Hepatic stellate cell (primary cell): ENCODE data around the gene EEF2K.
A peak's percentile ranks its signal among the peaks of the same experiment; 100 is the strongest.
"Not testable (repeated sequence)": the region's sequence is repeated elsewhere in the genome, so short reads cannot be mapped to it uniquely, and the experiment has no call there.

ENCODE experiments used
- DNase-seq: peaks from one replicate; pipeline ENCODE4 v3.0.0; 2011; ENCODE audit warnings: low spot score

The EEF2K gene

GRCh38 chr16:22213236-22213635 lies 7.2 kb downstream of the EEF2K start:
- no peak for DNase-seq

DNA sequence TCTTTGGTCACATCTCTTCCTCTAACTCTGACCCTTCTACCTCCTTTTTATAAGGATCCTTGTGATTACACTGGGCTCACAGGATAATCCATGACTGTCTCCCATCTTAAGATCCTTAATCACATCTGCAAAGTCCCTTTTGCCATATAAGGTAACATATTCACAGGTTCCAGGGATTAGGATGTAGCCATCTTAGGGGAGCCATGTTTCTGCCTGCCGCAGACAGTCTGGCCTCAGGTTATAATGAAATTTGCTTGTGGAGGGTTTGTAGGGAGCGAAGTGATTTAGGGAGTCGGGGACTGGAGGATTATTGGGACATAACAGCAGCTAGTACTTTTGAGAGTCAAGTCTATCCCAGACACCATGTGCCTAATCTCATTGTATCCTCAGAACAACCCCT lies 7.7 kb downstream of the EEF2K start:
- no peak for DNase-seq

GRCh38 chr16:22214402-22214801 lies 8.3 kb downstream of the EEF2K start:
- DNase-seq, result no peak

GRCh38 chr16:22214889-22215288 lies 8.8 kb downstream of the EEF2K start:
- DNase-seq, result no peak

- no peak for DNase-seq
Observed at GRCh38 chr16:22216191-22216831, 10.2 kb downstream of the EEF2K start.

DNA sequence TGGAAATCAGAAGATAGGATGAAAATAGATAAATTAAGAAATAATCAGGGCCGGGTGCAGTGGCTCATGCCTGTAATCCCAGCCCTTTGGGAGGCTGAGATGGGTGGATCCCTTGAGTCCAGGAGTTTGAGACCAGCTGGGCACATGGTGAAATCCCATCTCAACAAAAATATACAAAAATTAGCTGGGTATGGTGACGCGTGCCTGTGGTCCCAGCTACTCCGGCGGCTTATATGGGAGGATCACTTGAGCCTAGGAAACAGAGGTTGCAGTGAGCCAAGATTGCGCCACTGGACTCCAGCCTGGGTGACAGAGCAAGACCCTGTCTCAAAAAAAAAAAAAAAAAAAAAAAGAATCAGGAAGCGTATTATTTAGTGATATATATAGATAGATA lies 10.8 kb downstream of the EEF2K start:
- not testable (repeated sequence) for DNase-seq

DNA sequence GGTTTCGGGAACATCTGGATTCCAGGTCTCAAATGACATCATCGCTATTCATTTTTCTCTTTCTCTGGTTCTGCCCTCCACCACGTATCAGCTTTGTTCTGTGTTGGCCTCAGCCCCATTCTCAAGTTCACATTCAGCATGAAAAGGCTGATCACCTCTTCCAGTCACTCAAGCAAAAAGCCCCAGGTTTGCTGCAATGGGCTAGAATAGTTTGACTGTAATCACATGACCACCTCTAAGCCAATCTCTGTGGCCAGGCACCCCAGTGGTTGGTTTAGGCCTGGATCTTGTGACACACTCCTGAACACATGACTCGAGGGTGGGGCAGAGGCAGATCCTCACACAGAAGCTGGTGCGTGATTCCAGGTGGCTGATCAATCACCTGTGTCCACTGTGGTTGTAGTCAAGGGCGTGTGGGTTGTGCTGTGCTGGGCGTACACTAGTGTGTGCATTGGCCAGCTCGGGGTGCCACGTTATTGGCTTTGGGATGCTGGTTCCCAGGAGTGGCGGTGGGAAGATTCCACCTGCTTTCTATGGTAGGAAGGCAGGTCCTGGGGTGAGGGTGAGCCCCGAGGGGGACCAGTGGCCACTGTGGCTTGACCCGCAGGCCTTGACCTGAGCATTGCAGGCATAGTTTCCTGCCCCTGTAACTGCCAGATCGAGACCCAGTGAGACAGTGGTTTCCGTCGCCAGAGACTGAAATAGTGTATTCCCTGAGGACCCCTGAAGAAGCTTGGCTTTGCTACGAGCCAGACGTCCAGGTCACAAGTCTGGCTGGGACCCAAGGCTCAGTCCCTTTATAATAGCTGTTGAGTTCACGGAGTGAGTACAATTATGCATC lies 12.0 kb downstream of the EEF2K start:
- peak; percentile 38 for DNase-seq

DNA sequence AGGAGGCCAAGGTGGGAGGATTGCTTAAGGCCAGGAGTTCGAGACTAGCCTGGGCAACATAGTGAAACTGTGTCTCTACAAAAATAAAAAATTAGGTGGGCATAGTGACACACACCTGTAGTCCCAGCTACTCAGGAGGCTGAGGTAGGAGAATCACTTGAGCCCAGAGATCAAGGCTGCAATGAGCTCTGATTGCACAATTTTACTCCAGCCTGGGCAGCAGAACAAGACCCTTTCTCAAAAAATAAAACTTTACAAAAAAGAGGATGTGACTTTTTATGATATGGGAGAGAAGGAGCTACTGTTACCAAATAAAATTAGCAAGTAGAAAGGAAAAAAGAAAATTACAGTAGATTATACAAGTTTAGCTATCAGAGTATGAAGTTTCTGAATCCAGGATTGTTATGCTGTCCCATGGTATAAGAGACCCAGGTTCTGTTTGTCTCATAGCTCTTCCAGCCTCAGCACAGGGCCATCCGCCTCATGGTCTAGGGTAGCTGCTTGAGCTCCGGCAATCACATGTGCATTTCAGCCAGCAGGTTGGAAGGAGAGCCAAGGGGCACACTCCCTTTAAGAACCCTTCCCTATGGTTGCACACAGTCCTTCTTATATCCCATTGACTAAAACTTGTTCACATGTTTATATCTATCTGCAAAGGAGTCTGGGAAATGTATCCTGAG lies 13.5 kb downstream of the EEF2K start:
- DNase-seq, result no peak

DNA sequence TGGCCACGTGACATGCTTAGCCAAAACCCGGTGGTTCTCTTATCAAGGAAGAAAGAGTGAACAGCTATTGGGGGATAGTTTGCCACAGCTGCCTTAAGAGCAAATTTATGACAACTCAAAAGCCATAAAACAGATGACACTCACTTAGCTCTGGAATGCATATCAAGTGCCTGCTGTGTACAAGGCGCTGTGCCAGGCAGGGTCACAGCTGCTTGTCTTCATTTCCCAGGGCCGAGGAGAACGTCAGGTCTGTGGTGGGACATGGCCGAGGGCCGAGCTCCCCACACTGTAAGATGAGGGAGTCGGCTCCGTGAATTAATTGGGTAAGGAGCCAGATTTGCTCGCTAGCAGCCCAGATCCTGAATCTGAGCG lies 14.0 kb downstream of the EEF2K start:
- no peak for DNase-seq

- no peak for DNase-seq
Observed at GRCh38 chr16:22220714-22221113, 14.6 kb downstream of the EEF2K start.

GRCh38 chr16:22222006-22222405 lies 15.9 kb downstream of the EEF2K start:
- no peak for DNase-seq

DNA sequence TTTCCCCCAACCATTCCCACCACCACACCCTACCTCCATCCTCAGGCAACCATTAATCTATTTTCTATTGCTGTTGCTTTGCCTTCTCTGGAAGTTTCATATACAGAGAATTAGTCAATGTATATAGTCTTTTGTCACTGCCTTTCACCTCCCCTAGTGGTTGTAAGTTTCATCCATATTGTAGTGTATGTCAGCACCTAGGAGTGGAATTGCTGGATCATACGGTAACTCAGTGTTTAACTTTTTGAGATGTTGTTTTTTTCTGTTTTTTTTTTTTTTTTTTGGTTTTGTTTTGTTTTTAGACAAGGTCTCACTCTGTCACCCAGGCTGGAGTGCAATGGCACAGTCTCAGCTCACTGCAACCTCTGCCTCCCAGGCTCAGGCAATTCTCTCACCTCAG lies 16.9 kb downstream of the EEF2K start:
- DNase-seq, result no peak

GRCh38 chr16:22225060-22225459 lies 19.0 kb downstream of the EEF2K start:
- DNase-seq, result no peak

DNA sequence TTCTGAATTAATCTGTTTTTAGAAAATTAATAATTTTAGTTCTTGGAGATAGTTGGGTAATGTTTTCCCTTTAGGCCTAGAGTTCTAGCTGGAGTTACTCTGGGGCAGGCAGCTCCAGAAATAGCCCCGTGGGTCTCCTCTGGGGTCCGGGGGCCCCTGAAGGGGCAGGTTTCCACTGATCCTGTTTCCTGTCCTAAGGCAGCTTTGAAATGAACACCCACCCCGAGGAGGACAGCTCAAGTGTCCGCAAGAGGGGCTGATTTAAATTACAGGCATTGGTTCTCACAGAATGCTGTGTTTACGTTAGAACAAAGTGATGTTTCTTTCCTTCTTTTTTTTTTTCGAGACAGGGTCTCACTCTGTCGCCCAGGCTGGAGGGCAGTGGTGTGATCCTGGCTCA lies 23.8 kb downstream of the EEF2K start:
- no peak for DNase-seq

GRCh38 chr16:22232277-22233036 lies 26.4 kb downstream of the EEF2K start:
- DNase-seq, result no peak

DNA sequence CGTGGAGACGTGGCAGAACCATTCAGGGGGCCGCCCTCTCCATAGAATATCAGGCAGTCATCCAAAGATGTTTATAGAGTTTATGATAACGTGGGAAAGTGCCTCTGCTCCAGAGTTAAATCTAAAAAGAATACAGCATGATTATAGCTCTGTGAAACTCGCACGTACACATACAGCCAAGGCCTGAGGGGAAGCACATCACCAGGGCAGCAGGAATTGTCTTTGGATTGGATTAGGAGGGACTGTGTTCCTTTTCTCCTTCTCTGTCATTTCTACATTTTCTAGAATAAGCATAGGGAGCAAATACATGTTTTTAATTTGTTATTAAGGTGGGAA lies 26.9 kb downstream of the EEF2K start:
- DNase-seq, result no peak

DNA sequence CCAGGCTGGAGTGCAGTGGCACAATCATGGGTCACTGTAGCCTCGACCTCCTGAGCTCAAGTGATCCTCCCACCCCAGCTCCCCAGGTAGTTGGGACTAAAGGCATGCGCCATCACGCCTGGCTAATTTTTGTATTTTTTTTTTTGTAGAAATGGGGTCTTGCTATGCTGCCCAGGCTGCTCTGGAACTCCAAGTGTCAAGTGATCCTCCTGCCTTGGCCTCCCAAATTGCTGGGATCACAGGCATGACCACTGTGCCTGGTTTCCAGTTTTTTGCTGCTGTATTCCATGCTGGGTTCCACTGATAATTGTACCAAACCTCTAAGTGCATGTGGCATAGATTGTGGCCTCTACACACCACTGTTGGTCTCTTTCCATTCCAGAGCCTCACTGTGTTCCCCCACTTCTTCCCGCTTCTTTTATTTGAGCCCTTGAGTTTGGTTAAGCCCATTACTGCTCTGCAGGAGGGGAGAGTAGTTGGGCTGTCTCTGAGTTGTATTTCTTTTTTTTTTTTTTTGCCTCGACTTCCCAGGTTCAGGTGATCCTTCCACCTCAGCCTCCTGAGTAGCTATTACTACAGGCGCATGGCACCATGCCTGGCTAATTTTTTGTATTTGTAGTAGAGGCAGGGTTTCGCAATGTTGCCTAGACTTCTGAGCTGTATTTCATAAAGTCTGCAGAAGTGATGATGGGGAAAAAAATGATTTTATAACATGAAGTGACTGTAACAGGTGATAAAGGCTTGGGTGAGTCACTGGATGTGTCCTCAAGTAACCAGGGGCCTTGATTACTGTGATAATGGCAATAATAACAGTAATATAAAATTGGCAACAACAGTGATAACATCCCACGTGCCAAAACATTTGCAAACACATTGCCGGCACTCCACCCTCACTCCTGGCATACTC lies 30.0 kb downstream of the EEF2K start:
- DNase-seq, result no peak

DNA sequence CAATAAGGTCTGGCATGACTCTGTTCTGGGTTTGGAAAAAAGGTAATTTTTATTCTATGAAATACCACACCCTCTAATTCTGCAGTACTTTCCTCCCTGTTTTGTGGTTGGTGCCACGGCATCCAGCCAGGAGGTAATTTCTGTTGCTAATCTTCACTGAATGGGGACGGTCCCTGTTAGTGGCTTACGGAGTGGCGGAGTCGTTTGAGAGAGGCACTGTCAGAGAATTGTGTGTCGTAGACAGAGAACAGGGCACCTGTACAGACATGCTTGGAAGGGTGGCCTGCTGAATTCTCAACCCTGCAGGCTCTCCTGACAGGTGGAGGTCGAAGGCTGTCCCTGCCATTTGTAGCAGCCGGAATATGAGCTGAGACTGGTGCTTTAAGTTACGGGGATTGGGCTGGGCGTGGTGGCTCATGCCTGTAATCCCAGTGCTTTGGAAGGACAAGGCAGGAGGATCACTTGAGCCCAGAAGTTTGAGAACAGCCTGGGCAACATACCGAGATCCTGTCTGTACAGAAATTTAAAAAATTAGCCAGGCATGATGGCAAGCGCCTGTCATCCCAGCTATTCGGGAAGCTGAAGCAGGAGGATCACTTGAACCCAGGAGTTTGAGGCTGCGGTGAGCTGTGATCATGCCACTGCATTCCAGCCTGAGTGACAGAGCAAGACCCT lies 33.2 kb downstream of the EEF2K start:
- no peak for DNase-seq

DNA sequence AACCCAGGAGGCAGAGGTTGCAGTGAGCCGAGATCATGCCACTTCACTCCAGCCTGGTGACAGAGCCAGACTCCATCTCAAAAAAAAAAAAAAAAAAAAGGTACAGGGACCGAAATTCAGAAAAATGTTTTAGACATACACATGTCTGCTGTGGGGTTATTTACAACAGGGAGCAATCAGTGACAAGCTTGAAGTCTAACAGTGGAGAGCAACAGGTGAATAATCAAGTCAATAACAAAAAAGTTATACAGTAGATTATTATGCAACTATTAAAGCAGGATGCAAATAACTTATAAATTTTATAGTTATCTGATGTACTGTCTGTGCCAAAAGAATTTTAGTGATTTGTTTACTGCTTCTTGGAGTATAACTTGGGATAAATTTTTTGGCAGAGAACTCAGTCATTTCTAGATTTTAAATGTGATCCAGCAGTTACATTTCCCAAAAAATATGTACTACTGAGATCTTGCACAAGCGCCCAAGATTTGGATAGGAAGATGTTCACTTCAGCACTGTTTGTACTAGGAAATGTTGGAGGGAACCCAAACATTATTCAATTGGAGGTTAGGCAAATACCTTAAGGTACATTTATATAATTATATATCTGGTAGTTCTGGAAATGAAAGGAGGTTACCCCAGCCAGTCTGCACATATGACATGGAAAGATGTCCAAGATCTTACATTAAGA lies 34.1 kb downstream of the EEF2K start:
- no peak for DNase-seq

- DNase-seq, result no peak
Observed at GRCh38 chr16:22250522-22250921, 44.4 kb downstream of the EEF2K start.
